HG02642 (cell line): ENCODE data around the gene GNAT1.

ENCODE experiments used
- ATAC-seq: cut with Tn5 transposase; IDR thresholded peaks from one replicate; pipeline ENCODE4 v1.9.1; 2021; ENCODE audit warnings: mild to moderate bottlenecking; ENCODE audit not compliant: unreplicated experiment, poor library complexity

The GNAT1 gene

GRCh38 chr3:50174947-50175524, 16.4 kb upstream of the GNAT1 start:
- ATAC-seq: no peak

- no peak for ATAC-seq
Observed at GRCh38 chr3:50177346-50177745, 14.1 kb upstream of the GNAT1 start.

- ATAC-seq: no peak
Observed at GRCh38 chr3:50179710-50180109, 11.7 kb upstream of the GNAT1 start.

GRCh38 chr3:50181985-50182384, 9.4 kb upstream of the GNAT1 start:
- no peak for ATAC-seq

- no peak for ATAC-seq
Observed at GRCh38 chr3:50182533-50183099, 8.8 kb upstream of the GNAT1 start.

- ATAC-seq: no peak
Observed at GRCh38 chr3:50183755-50184154, 7.7 kb upstream of the GNAT1 start.

- no peak for ATAC-seq
Observed at GRCh38 chr3:50184242-50184978, 7.0 kb upstream of the GNAT1 start.

- no peak for ATAC-seq
Observed at GRCh38 chr3:50185230-50185629, 6.2 kb upstream of the GNAT1 start.

GRCh38 chr3:50186096-50186495, 5.3 kb upstream of the GNAT1 start:
- ATAC-seq: no peak

GRCh38 chr3:50187750-50188149, 3.7 kb upstream of the GNAT1 start:
- no peak for ATAC-seq

- no peak for ATAC-seq
Observed at GRCh38 chr3:50189274-50189673, 2.1 kb upstream of the GNAT1 start.

- ATAC-seq: no peak
Observed at GRCh38 chr3:50189989-50190388, 1.4 kb upstream of the GNAT1 start.

- ATAC-seq: no peak
Observed at GRCh38 chr3:50192124-50192523, 714 bp downstream of the GNAT1 start.

- ATAC-seq: no peak
Observed at GRCh38 chr3:50192689-50193141, 1.3 kb downstream of the GNAT1 start.

GRCh38 chr3:50193286-50193685, 1.9 kb downstream of the GNAT1 start:
- no peak for ATAC-seq

- no peak for ATAC-seq
Observed at GRCh38 chr3:50193746-50194127, 2.3 kb downstream of the GNAT1 start.

- no peak for ATAC-seq
Observed at GRCh38 chr3:50194128-50194902, 2.9 kb downstream of the GNAT1 start.

GRCh38 chr3:50194903-50195500, 3.6 kb downstream of the GNAT1 start:
- no peak for ATAC-seq

GRCh38 chr3:50195501-50196252, 4.3 kb downstream of the GNAT1 start:
- no peak for ATAC-seq

GRCh38 chr3:50196253-50196801, 4.9 kb downstream of the GNAT1 start:
- no peak for ATAC-seq
